SK-N-SH (cell line): ENCODE results near the gene CHST10.

Experiments used
- CHD2 ChIP-seq: fragments of 150-350 bp; IDR thresholded peaks from 2 replicates; pipeline ENCODE4 v1.6.1; 2018; ENCODE audit warnings: low read length; ENCODE audit not compliant: partially characterized antibody
- EP300 ChIP-seq, 2 experiments: IDR thresholded peaks; 2 replicates each; pipeline versions ENCODE4 v1.4.0 to v1.6.1; 2012; ENCODE audit warnings: borderline replicate concordance in 1 of 2, low read depth in 1 of 2, low read length in 1 of 2
- NFIC ChIP-seq: IDR thresholded peaks from 2 replicates; pipeline ENCODE4 v1.4.0; 2012; ENCODE audit warnings: borderline replicate concordance
- NRF1 ChIP-seq: IDR thresholded peaks from 2 replicates; pipeline ENCODE4 v1.6.1; 2012; ENCODE audit warnings: low read depth, mild to moderate bottlenecking, low read length
- POLR2AphosphoS5 ChIP-seq: IDR thresholded peaks from 2 replicates; pipeline ENCODE4 v1.6.1; 2012; ENCODE audit warnings: low read depth, low read length
- YY1 ChIP-seq: IDR thresholded peaks from 2 replicates; pipeline ENCODE4 v1.4.0; 2012; ENCODE audit warnings: low read depth, mild to moderate bottlenecking
- TF ChIP-seq, protein P1 (sequence below): fragments of 200-600 bp; sonication (generic); IDR thresholded peaks from 2 replicates; pipeline ENCODE4 v1.6.1; 2017; ENCODE audit warnings: antibody characterized with exemption, mild to moderate bottlenecking, moderate library complexity
- TF ChIP-seq, protein P2 (sequence below): IDR thresholded peaks from 2 replicates; pipeline ENCODE4 v1.6.1; 2012; ENCODE audit warnings: mild to moderate bottlenecking, low read depth, low read length, moderate library complexity

DNA sequence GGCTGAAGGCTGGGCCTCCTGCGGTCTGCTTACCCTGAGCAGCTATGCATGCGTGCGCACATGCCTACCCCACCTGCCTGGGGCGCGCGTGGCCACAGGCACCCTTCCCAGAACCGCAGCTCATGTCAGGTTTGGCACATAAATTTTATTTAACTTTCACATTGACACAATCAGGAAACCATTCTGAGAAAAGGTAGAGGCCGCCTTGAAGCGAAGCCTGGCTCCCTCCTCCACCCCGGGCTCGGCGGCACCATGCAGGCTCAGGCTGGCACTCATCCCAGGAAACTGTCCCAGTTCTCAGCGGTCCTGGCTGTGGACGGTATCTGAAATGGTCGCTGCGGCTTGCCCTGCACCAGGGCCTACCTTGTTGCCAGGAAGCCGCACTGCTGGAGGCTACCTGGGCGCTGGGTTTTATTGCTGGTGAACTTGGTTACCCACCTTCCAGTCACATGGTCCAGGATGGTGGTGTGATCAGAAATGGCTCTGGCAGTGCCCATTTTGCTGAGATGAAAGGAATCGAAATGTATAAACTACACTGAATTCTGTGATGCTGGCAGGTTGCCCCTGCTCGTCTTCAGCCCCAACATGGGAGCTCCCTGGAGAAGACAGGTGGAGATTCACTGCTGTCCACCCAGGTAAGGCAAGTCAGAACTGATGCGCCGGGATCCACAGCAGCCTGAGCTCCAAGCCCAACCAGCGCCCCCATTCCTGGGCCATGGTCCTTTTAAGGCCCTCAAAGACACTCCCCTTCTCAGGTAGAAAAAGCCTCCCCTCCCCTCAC, 25.5 kb downstream of the CHST10 start:
- TF ChIP-seq YY1 (no peak), CHD2 (no peak), EP300 (IDR thresholded peaks at IDR 0.05; ENCODE audit: borderline replicate concordance in 1 of 2, low read depth in 1 of 2, low read length in 1 of 2) (no peak), NRF1 (no peak), NFIC (no peak), POLR2AphosphoS5 (no peak)
- TF ChIP-seq, protein P1, sequence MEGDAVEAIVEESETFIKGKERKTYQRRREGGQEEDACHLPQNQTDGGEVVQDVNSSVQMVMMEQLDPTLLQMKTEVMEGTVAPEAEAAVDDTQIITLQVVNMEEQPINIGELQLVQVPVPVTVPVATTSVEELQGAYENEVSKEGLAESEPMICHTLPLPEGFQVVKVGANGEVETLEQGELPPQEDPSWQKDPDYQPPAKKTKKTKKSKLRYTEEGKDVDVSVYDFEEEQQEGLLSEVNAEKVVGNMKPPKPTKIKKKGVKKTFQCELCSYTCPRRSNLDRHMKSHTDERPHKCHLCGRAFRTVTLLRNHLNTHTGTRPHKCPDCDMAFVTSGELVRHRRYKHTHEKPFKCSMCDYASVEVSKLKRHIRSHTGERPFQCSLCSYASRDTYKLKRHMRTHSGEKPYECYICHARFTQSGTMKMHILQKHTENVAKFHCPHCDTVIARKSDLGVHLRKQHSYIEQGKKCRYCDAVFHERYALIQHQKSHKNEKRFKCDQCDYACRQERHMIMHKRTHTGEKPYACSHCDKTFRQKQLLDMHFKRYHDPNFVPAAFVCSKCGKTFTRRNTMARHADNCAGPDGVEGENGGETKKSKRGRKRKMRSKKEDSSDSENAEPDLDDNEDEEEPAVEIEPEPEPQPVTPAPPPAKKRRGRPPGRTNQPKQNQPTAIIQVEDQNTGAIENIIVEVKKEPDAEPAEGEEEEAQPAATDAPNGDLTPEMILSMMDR: no peak
- TF ChIP-seq, protein P2, sequence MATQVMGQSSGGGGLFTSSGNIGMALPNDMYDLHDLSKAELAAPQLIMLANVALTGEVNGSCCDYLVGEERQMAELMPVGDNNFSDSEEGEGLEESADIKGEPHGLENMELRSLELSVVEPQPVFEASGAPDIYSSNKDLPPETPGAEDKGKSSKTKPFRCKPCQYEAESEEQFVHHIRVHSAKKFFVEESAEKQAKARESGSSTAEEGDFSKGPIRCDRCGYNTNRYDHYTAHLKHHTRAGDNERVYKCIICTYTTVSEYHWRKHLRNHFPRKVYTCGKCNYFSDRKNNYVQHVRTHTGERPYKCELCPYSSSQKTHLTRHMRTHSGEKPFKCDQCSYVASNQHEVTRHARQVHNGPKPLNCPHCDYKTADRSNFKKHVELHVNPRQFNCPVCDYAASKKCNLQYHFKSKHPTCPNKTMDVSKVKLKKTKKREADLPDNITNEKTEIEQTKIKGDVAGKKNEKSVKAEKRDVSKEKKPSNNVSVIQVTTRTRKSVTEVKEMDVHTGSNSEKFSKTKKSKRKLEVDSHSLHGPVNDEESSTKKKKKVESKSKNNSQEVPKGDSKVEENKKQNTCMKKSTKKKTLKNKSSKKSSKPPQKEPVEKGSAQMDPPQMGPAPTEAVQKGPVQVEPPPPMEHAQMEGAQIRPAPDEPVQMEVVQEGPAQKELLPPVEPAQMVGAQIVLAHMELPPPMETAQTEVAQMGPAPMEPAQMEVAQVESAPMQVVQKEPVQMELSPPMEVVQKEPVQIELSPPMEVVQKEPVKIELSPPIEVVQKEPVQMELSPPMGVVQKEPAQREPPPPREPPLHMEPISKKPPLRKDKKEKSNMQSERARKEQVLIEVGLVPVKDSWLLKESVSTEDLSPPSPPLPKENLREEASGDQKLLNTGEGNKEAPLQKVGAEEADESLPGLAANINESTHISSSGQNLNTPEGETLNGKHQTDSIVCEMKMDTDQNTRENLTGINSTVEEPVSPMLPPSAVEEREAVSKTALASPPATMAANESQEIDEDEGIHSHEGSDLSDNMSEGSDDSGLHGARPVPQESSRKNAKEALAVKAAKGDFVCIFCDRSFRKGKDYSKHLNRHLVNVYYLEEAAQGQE: no peak
